GM19328 (cell line): ENCODE results near the gene PPP2R2D.
"Not testable (repeated sequence)": the region's sequence is repeated elsewhere in the genome, so short reads cannot be mapped to it uniquely, and the experiment has no call there.

Source experiments
- ATAC-seq: cut with Tn5 transposase; IDR thresholded peaks from one replicate; pipeline ENCODE4 v1.9.1; 2021; ENCODE audit warnings: mild to moderate bottlenecking, moderate library complexity; ENCODE audit not compliant: unreplicated experiment

Gene PPP2R2D

GRCh38 chr10:131972474-131973071 lies 71.8 kb downstream of the PPP2R2D start:
- no peak for ATAC-seq

DNA sequence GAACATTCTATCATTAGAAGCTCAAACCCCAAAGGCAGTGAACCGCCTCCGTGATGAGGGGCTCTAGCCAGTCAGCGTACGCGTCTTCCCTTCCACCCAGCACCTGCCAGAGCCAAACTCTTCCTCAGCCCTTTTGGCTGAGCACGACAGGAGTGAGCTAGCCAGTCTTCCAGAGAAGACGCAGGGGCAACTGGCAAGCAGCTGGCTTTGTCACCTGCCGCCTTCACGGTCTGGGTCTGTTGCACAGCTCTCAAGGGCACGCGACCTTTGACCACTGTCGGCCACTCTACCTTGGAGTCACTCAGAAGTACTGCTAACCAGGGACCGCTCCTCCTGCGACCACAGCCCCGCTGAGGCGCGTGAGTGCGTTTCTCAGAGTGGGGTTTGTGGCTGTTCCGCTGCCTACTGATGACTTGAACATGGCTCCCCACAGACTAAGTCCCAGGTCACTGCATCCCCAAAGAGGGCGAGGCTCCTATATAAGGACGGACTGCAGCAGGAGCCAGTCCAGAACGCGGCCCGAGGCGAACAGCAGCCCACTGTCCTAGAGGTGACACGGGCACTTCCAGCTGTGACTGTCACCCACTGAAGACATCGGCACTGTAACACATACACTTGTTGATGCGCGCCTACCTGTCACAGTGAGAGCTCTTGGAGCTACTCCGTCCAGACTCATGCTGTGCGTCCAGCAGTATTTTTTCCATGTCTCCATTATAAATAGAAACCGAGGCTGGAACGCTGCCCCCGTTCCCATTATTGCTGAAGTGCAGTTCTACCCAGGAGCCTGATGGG lies 72.5 kb downstream of the PPP2R2D start:
- ATAC-seq: no peak

- ATAC-seq: no peak
Observed at GRCh38 chr10:131974034-131974817, 73.4 kb downstream of the PPP2R2D start.

- ATAC-seq: no peak
Observed at GRCh38 chr10:131975003-131975402, 74.2 kb downstream of the PPP2R2D start.

GRCh38 chr10:131975796-131976195 lies 75.0 kb downstream of the PPP2R2D start:
- no peak for ATAC-seq

- no peak for ATAC-seq
Observed at GRCh38 chr10:131977323-131978096, 76.7 kb downstream of the PPP2R2D start.

- ATAC-seq: no peak
Observed at GRCh38 chr10:131978366-131978765, 77.6 kb downstream of the PPP2R2D start.

DNA sequence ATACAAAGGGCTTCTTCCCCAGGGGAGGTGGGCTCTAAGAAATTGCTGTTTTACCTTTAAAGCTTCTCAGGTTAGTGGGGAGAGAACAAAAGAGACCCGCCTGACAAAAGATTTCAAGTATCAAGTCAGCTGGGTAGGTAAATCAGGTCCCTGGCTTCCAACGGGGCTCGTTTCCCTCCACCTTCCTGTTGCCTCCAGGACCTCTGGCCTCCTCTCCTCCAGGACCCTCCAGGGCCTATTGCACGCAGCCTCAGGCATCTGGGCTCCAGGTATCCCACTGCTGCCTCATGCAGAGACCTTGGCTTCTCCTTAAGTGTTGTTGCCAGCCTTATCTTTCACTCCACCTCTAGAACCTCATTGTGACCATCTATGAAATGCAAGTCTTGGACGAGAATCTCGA lies 78.0 kb downstream of the PPP2R2D start:
- no peak for ATAC-seq

GRCh38 chr10:131979336-131979735 lies 78.5 kb downstream of the PPP2R2D start:
- ATAC-seq: no peak

- no peak for ATAC-seq
Observed at GRCh38 chr10:131979821-131980270, 79.0 kb downstream of the PPP2R2D start.

- no peak for ATAC-seq
Observed at GRCh38 chr10:131980321-131980720, 79.5 kb downstream of the PPP2R2D start.

GRCh38 chr10:131980761-131981428 lies 80.1 kb downstream of the PPP2R2D start:
- ATAC-seq: no peak

GRCh38 chr10:131981429-131982184 lies 80.8 kb downstream of the PPP2R2D start, which contains the start of gene BNIP3:
BNIP3 (minus strand) TSS chr10:131981923; CDS start chr10:131981806, 117 bp downstream.
- peak; percentile 88 for ATAC-seq

- ATAC-seq: peak; percentile 12
Observed at GRCh38 chr10:131982185-131982756, 81.5 kb downstream of the PPP2R2D start.

DNA sequence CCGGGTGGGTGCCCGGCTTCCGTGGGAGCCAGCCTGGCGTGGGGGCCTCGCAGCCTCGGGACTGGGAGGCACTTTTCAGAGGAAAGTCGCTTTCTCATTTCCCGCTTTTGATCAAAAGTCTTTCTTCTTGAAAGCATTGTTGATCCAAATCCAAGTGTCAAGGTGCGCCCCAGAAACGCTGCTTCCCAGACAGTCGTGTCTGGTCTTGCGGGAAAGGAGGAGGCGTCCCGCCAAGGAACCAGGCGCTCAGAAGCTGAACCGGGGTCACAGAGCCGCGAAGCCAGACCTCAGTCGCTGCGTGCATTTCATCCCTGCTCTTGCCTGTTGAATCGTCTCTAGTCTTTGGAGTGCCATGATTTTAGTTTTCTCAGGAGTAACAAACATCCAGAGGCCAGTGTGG lies 82.0 kb downstream of the PPP2R2D start:
- no peak for ATAC-seq

DNA sequence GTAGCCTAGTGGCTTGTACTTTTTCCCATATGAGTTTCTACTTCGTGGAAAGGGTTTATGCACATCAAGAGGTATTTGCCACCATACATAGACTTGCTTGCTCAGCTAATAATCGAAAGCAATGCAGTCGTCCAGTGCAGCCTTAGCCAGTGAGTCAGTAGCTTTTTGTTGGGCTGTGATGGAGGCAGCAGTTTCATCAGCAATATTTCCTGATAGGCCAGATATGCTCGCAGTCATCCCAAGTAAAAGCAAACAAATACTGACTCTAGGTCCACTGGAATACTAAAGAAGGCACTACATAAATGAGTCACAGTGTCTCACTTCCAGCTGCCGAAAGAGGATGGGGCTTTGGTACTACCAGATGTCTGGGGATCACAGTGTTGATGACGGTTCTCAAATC lies 83.0 kb downstream of the PPP2R2D start:
- ATAC-seq: no peak

DNA sequence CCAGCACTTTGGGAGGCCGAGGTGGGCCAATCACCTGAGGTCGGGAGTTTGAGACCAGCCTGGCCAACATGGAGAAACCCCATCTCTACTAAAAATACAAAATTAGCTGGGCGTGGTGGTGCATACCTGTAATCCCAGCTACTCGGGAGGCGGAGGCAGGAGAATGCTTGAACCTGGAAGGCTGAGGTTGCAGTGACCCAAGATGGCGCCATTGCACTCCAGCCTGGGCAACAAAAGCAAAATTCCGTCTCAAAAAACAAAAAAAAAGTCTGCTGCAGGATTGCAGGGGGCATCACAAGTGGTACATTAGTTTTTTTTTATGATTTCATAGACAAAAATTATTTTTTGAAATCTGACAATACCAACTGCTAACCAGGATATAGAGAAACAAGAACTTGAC lies 86.0 kb downstream of the PPP2R2D start:
- not testable (repeated sequence) for ATAC-seq

- not testable (repeated sequence) for ATAC-seq
Observed at GRCh38 chr10:131987301-131987700, 86.5 kb downstream of the PPP2R2D start.

GRCh38 chr10:131987786-131988185 lies 87.0 kb downstream of the PPP2R2D start:
- ATAC-seq: not testable (repeated sequence)
